ENCODE results near the gene KCNN3. TPM values are rescaled to one million over a fixed set of nuclear protein-coding genes. Genes with fewer than 3 reads are reported as not detected.

Gene KCNN3
- total RNA-seq, 2 experiments from 2014 or later = not detected

DNA sequence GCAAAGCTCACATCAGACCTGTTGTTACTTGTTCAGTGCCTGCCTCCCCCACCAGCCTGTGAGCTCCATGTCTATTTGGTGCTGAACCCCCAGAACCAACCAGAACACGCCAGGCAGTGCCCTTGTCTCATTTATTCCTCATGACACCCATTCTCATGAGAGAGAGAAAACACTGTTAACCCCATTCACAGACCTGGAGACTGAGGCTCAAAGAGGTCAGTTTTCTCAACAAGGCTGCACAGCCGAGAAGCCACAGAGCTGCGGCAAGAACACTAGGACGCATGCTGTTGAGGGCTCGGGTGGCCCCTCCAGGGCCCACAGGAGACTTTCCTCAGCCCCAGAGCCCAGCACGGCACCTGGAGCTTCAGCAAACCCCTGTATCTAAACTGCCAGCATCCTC is 13.1 kb downstream of the KCNN3 start:
- Mint-ChIP-seq H3K9me3 (ENCODE audit: insufficient read depth) (no peaks in the 10 kb centered on the region), H3K27me3 (ENCODE audit: low read depth) (peaks cover 2% of the 10 kb centered on the region), H3K27ac (no peak overlapping the region), H3K4me3 (no peak overlapping the region), H3K36me3 (ENCODE audit: low read depth) (no peaks in the 10 kb centered on the region), H3K4me1 (ENCODE audit: low read depth) (peaks cover 11% of the 10 kb centered on the region)
- ChIA-PET CTCF (interaction anchor here (0.7 kb wide), 1 partner anchor 112 kb away, joined by 3 read pairs; no protein-coding TSS in a partner anchor), POLR2A (no interaction called here)
- DNase-seq (no peak), ATAC-seq (no peak)

DNA sequence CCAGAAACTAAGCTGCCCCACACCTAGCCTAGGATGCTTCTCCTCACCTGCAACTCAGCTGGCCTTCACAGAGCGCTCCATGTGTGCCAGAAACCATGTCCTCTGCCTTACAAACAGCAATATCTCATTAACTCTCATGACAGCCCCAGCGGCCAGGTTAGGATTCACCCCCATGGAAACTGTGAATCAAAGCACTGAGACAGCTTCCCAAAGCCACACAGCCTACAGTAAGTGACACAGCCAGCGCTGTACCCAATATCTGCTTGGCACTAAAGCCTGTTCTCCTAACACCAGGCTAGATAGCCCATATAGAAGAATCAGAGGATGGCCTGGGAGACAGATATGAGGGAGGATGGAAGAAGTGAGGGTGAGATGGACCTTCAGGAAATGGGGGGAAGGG is 13.5 kb downstream of the KCNN3 start:
- H3K27ac Mint-ChIP-seq = no peak overlapping the region
- POLR2A ChIA-PET = no interaction called here
- ATAC-seq = no peak
- no peak for DNase-seq
- CTCF ChIA-PET = no interaction called here
- no peaks in the 10 kb centered on the region for H3K9me3 Mint-ChIP-seq (ENCODE audit: insufficient read depth)
- no peaks in the 10 kb centered on the region for H3K36me3 Mint-ChIP-seq (ENCODE audit: low read depth)
- peaks cover 3% of the 10 kb centered on the region for H3K27me3 Mint-ChIP-seq (ENCODE audit: low read depth)
- no peak overlapping the region for H3K4me3 Mint-ChIP-seq
- peaks cover 10% of the 10 kb centered on the region for H3K4me1 Mint-ChIP-seq (ENCODE audit: low read depth)

DNA sequence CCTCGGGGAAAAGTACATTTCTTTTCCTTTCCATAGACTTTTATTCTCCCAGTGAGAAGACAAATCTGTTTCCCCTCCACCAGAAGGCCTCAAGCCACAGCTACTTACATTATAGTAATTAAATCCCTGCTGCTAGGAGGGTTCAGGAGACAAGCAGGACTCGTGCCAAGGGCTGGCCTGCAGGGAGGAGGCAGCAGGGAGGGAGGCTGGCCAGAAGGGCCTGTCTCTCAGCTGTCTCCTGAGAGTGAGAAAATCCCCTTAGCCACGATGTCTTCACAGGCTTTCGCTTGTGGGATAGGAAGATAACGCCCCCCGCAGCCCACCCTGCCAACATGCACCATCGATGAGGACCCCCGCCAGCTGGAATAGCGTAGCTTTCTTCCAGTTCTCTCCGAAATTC is 14.0 kb downstream of the KCNN3 start:
- no peaks in the 10 kb centered on the region for H3K36me3 Mint-ChIP-seq (ENCODE audit: low read depth)
- H3K4me1 Mint-ChIP-seq (ENCODE audit: low read depth) = peaks cover 7% of the 10 kb centered on the region
- no peak overlapping the region for H3K27ac Mint-ChIP-seq
- CTCF ChIA-PET = no interaction called here
- POLR2A ChIA-PET = interaction anchor here (0.6 kb wide), 1 partner anchor 163 kb away, joined by 3 read pairs; no protein-coding TSS in a partner anchor
- no peak for DNase-seq
- no peak overlapping the region for H3K4me3 Mint-ChIP-seq
- ATAC-seq = no peak
- H3K9me3 Mint-ChIP-seq (ENCODE audit: insufficient read depth) = no peaks in the 10 kb centered on the region
- peaks cover 3% of the 10 kb centered on the region for H3K27me3 Mint-ChIP-seq (ENCODE audit: low read depth)

DNA sequence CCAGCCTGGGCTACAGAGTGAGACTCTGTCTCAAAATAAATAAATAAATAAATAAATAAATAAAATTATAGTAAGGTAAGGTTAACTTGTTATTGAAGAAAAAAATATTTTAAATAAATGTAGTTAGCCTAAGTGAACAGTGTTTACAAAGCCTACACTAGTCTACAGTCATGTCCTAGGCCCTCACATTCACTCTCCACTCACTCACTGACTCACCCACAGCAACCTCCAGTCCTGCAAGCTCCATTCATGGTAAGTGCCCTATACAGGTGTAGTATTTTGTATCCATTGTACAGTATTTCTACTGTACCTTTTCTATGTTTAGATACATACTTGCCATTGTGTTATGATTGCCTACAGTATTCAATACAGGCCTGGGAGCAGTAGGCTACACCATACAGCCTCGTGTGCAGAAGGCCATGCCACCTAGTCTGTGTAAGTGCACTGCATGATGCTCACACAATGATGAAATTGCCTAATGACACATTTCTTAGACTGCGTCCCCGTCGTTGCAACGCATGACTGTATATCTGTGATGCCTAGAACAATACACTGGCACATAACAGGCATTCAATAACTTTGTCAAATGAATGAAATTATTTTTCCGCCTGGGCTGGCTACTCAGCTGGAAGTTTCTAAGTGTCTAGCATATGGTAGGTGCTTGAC is 14.8 kb downstream of the KCNN3 start:
- ATAC-seq = no peak
- Mint-ChIP-seq H3K27ac (no peak overlapping the region), H3K9me3 (ENCODE audit: insufficient read depth) (no peaks in the 10 kb centered on the region), H3K4me3 (no peak overlapping the region), H3K4me1 (ENCODE audit: low read depth) (peaks cover 4% of the 10 kb centered on the region), H3K36me3 (ENCODE audit: low read depth) (no peaks in the 10 kb centered on the region), H3K27me3 (ENCODE audit: low read depth) (peaks cover 3% of the 10 kb centered on the region)
- no peak for DNase-seq
- CTCF ChIA-PET = interaction anchor here (0.8 kb wide), 1 partner anchor 64 kb away, joined by 3 read pairs; no protein-coding TSS in a partner anchor
- POLR2A ChIA-PET = no interaction called here

DNA sequence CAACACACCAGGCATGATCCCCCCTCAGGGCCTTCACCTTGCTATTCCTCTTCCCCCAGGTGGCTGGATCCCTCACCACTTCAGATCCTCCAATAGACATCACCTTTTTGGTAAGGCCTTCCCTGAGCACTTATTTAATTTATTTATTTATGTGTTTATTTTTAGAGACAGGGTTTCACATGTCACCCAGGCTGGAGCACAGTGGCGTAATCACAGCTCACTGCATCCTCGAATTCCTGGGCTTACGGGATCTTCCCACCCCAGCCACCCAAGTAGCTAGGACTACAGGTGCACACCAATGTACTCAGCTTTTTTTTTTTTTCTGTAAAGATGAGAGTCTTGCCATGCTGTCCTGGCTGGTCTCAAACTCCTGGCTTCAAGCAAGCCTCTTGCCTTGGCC is 17.2 kb downstream of the KCNN3 start:
- no peak for DNase-seq
- H3K36me3 Mint-ChIP-seq (ENCODE audit: low read depth) = no peaks in the 10 kb centered on the region
- POLR2A ChIA-PET = interaction anchor here (0.6 kb wide), 2 partner anchors 75 to 266 kb away, joined by 3 to 4 read pairs; no protein-coding TSS in a partner anchor
- peaks cover 9% of the 10 kb centered on the region for H3K4me1 Mint-ChIP-seq (ENCODE audit: low read depth)
- H3K9me3 Mint-ChIP-seq (ENCODE audit: insufficient read depth) = no peaks in the 10 kb centered on the region
- ATAC-seq = no peak
- H3K27me3 Mint-ChIP-seq (ENCODE audit: low read depth) = peaks cover 3% of the 10 kb centered on the region
- no peak overlapping the region for H3K4me3 Mint-ChIP-seq
- CTCF ChIA-PET = interaction anchor here (0.7 to 1.2 kb wide), 2 partner anchors 293 to 373 kb away, joined by 3 read pairs; no protein-coding TSS in a partner anchor
- no peak overlapping the region for H3K27ac Mint-ChIP-seq

DNA sequence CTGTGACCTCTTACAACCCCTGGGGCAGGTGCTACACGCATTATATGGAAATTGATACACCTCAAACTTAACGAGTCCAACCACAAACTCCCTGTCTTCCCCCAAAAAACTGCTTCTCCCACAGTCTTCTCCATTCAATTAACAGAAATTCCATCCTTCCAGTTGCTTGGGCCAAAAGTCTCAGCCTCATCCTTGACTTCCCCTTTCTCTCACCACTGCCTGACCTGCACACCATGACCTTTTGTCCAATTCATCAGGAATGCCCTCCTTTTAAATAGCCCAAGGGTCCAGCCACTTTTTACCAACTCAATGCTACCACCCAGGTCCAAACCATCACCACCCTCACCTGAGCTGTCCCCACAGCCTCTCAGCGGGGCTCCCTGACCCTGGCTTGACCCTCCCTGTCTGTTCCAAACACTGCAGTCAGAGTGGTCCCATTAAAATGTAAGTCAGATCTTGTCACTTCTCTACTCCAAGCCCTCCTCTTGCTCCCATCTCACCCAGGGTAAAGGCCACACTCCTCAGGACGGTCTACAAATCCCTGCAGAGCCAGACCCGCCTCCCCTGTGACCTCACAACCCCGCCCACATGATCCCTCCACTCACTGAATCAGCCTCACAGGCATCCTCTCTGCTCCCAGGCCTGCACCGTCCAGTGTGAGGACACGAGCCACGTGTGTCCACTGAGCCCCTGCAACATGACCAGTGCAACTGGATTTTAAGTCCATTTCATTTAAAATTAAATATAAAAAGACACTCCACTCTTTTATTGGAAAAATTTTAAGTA is 18.5 kb downstream of the KCNN3 start:
- Mint-ChIP-seq H3K36me3 (ENCODE audit: low read depth) (no peaks in the 10 kb centered on the region), H3K27ac (no peak overlapping the region), H3K27me3 (ENCODE audit: low read depth) (peaks cover 3% of the 10 kb centered on the region), H3K4me3 (no peak overlapping the region), H3K4me1 (ENCODE audit: low read depth) (peaks cover 9% of the 10 kb centered on the region), H3K9me3 (ENCODE audit: insufficient read depth) (no peaks in the 10 kb centered on the region)
- DNase-seq (no peak), ATAC-seq (no peak)
- ChIA-PET POLR2A (no interaction called here), CTCF (interaction anchor here (1.2 kb wide), 1 partner anchor 372 kb away, joined by 3 read pairs; no protein-coding TSS in a partner anchor)

DNA sequence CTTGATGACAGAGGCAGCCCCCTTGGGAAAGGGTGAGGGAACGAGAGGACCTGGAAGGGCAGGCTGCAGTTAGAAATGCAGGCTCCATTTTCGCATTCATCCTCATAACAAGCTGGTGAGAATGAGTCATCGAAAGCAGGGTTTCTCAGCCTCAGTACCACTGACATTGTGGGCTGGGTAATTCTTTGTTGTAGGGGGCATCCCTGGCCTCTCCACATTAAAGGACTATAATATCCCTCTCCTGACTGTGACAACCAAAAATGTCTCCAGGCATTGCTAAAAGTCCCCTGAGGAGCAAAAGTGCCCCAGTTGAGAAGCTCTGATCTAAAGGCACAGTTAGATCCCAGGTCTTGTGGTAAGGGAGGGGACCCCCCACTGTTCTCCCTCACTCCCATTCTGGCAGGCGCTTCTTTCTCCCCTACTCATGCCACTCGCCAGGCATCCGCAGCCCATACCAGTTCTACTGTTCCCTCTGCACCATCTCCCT is 20.4 kb downstream of the KCNN3 start:
- DNase-seq = peak; percentile 26
- H3K9me3 Mint-ChIP-seq (ENCODE audit: insufficient read depth) = no peaks in the 10 kb centered on the region

DNA sequence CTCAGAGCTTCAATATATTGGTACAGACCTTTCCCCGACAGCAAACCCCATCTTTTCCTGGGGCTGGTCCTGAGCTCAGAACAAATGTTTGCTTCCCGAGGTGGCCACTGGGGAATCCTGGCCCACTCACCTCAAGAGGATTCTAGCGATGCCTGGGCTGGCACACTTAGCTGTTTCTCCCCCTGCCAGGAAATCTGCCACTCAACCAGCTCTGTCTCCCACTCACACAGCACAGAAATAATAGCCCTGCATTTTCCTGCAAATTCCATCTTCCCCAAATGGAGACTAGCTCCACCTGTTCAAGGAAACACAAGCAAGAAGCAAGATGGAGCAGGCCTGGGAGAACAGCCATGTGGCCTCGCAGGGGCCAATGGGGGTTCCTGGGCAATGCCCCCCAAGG is 21.1 kb downstream of the KCNN3 start:
- no peak overlapping the region for H3K4me3 Mint-ChIP-seq
- ChIA-PET POLR2A (no interaction called here), CTCF (interaction anchor here (1.1 to 1.9 kb wide), 3 partner anchors 14 to 20 kb away, joined by 3 to 4 read pairs (median 4); no protein-coding TSS in a partner anchor)
- H3K4me1 Mint-ChIP-seq (ENCODE audit: low read depth) = peaks cover 9% of the 10 kb centered on the region
- H3K9me3 Mint-ChIP-seq (ENCODE audit: insufficient read depth) = no peaks in the 10 kb centered on the region
- H3K27ac Mint-ChIP-seq = no peak overlapping the region
- H3K27me3 Mint-ChIP-seq (ENCODE audit: low read depth) = peaks cover 5% of the 10 kb centered on the region
- ATAC-seq = no peak
- DNase-seq = no peak
- no peaks in the 10 kb centered on the region for H3K36me3 Mint-ChIP-seq (ENCODE audit: low read depth)

More for the DNA sequence above, 20.4 kb downstream of the KCNN3 start:
- ChIA-PET CTCF (interaction anchor here (1.1 to 1.9 kb wide), 4 partner anchors 13 to 180 kb away, joined by 3 to 4 read pairs (median 4); no protein-coding TSS in a partner anchor), POLR2A (no interaction called here)
- Mint-ChIP-seq H3K36me3 (ENCODE audit: low read depth) (no peaks in the 10 kb centered on the region), H3K27ac (no peak overlapping the region), H3K4me3 (no peak overlapping the region), H3K4me1 (ENCODE audit: low read depth) (peaks cover 9% of the 10 kb centered on the region), H3K27me3 (ENCODE audit: low read depth) (peaks cover 5% of the 10 kb centered on the region)
- ATAC-seq = peak; percentile 53

DNA sequence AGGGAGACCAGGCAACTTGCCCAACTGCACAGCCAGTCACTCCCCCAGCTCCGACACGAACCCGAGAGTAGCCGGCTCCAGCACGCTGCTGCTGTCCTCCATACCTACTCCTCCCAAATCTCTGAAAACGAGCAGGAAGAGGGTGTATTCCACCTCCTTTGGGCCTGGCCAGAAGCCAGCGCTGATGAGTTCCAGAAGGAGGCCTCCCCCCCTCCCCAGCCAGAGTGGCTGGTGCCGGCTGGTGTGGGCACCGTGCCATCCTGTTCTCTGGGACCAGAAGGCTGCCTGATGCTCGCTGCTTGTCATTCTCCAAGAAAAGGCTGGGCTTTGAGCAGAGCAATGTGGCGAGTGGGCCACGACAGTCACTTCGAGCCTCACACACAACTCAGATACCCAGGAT is 22.2 kb downstream of the KCNN3 start:
- CTCF ChIA-PET = no interaction called here
- H3K9me3 Mint-ChIP-seq (ENCODE audit: insufficient read depth) = no peaks in the 10 kb centered on the region
- peaks cover 5% of the 10 kb centered on the region for H3K27me3 Mint-ChIP-seq (ENCODE audit: low read depth)
- H3K36me3 Mint-ChIP-seq (ENCODE audit: low read depth) = no peaks in the 10 kb centered on the region
- ATAC-seq (no peak), DNase-seq (no peak)
- POLR2A ChIA-PET = no interaction called here
- no peak overlapping the region for H3K4me3 Mint-ChIP-seq
- peaks cover 9% of the 10 kb centered on the region for H3K4me1 Mint-ChIP-seq (ENCODE audit: low read depth)
- no peak overlapping the region for H3K27ac Mint-ChIP-seq

DNA sequence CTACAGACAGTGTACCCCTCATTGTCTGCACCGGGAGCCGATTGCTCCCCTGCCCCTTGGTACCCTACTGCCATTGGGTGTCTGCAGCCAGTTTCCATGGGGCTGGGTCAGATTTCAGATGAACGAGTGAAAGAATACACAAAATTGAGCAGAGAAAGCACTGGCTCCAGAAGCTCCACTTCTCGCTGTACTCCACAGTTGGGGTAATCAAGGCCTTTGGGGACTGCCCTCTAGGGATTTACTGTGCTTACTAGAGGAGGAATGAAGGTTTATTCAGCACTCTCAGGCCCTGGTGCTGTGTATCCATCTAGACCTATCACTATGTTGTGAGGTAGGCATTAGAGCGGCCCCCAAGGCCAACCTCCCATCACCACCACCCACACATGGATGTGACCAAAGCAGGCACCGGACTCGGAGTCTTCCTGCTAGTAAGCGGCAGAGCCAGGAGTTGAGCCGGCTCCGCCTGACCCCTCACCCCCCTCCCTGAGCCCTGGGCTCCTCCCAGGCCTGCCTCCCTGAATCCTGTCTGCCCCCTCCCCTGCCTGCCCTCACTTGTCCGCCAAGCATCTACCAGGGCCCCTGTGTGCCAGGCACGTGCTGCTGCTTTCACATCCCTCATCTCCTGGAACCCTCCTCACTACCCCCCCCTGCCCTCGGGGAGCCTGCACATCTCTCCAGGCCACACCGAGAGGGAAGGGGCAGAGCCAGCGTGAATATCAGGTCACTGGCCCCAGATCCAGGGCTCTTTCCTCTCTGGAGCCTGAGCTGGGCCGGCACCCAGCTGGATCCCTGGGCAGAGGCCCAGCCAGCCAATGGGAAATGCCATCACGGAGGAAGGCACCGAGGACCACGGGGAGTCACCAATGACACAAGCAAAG is 23.3 kb downstream of the KCNN3 start:
- Mint-ChIP-seq H3K27me3 (ENCODE audit: low read depth) (peaks cover 4% of the 10 kb centered on the region), H3K9me3 (ENCODE audit: insufficient read depth) (no peaks in the 10 kb centered on the region), H3K4me1 (ENCODE audit: low read depth) (peaks cover 9% of the 10 kb centered on the region), H3K4me3 (no peak overlapping the region), H3K27ac (no peak overlapping the region), H3K36me3 (ENCODE audit: low read depth) (no peaks in the 10 kb centered on the region)
- CTCF ChIA-PET = no interaction called here
- DNase-seq = no peak
- POLR2A ChIA-PET = no interaction called here
- ATAC-seq = no peak

DNA sequence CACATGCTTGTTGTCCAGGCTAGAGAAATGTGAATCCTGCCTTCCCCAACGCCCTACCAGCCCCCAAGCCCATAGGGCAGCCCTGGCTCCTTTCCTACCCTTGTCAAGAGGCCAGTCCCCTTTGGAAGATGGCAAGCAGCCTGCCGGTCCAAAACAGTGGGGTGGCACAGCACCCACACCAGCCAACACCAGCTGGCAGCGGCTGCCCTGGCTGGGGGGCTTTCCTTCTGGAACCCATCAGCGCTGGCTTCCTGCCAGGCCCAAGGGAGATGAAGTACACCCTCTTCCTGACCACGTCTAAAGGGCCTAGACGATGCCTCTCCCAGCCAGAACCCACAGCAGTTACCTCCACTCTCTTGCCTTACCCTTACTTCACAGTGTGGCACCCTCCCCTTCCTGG is 24.2 kb downstream of the KCNN3 start:
- Mint-ChIP-seq H3K4me1 (ENCODE audit: low read depth) (peaks cover 9% of the 10 kb centered on the region), H3K4me3 (no peak overlapping the region), H3K27ac (no peak overlapping the region), H3K9me3 (ENCODE audit: insufficient read depth) (no peaks in the 10 kb centered on the region), H3K36me3 (ENCODE audit: low read depth) (no peaks in the 10 kb centered on the region), H3K27me3 (ENCODE audit: low read depth) (peaks cover 2% of the 10 kb centered on the region)
- DNase-seq (no peak), ATAC-seq (no peak)
- ChIA-PET POLR2A (no interaction called here), CTCF (no interaction called here)

All from activated CD8-positive, alpha-beta T cell treated with anti-CD3 and anti-CD28 coated beads, Interleukin-2, amount 10 ng/mL, durations not matched to agents 7 days and 5 days (primary cell).